Mesodermal cell (in vitro differentiated cells): Measurements from ENCODE around the gene EPHA2.
A peak's percentile ranks its signal among the peaks of the same experiment; 100 is the strongest.

ENCODE experiments used
- H3K27ac ChIP-seq: 2 replicates; pipeline ENCODE4 v1.7.0; 2013; ENCODE audit warnings: mild to moderate bottlenecking, low read depth, low read length, moderate library complexity; ENCODE audit not compliant: severe bottlenecking
- H3K36me3 ChIP-seq: 2 replicates; pipeline ENCODE4 v1.7.1; 2013; ENCODE audit warnings: mild to moderate bottlenecking, low read length, moderate library complexity; ENCODE audit not compliant: control insufficient read depth, insufficient read depth
- H3K4me1 ChIP-seq: one replicate; pipeline ENCODE4 v1.7.1; 2013; ENCODE audit warnings: mild to moderate bottlenecking, low read length; ENCODE audit not compliant: insufficient read depth, control insufficient read depth, poor library complexity, severe bottlenecking
- H3K4me3 ChIP-seq: 2 replicates; pipeline ENCODE4 v1.7.0; 2013; ENCODE audit warnings: low read length, control low read depth, mild to moderate bottlenecking; ENCODE audit not compliant: insufficient read depth, poor library complexity, severe bottlenecking; ENCODE audit errors: extremely low read depth
- H3K9me3 ChIP-seq: 2 replicates; pipeline ENCODE4 v1.7.1; 2013; ENCODE audit warnings: mild to moderate bottlenecking, low read length, moderate library complexity; ENCODE audit not compliant: control insufficient read depth
- WGBS, 2 experiments: methylation state at CpG; one replicate each; pipeline ENCODE4 v1.1.5; 2013; ENCODE audit warnings: missing lambda C conversion rate in 2 of 2; ENCODE audit not compliant: insufficient coverage in 2 of 2; 5-methylcytosine and 5-hydroxymethylcytosine counted together

The EPHA2 gene

DNA sequence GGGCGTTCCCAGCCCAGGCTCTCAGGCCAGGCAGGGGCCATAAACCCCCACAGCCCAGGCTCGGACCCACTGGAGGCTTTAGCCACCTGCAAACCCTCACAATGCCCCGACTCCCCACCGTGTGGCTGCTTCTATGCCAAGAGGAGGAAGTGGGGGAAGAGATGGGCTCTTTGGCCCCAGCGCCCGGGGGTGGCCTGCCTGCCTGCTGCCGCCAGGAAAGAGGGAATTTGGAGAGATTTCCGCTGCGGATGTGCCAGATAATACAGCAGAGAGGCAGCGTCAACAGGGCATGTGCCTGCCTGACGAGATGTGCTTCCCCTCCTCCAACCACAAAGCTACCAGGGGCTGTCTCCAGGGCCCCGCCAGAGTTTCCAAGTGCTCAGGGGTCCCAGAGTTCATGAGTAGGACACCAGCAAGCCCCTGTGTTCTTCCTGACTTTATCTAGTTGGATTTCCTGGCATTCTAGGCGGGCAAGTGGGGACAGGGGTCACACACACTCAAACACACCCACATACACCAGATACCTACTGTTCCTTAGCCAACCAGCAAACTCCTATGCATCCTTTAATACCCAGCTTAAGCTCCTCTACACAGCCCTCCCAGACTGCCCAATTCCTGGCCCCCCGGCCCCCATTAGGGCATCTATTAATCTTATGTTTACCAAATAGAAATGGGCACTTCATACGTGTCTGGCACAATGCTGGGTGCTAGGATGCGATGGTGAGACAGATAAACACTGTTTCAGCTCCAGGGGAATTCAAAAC is 14.1 kb downstream of the EPHA2 start:
- H3K27ac ChIP-seq = peak overlapping the region; percentile 59
- 80 to 87% methylated on average over 14 of the region's 16 CpGs for WGBS, 2 experiments
- no peaks in the 10 kb centered on the region for H3K9me3 ChIP-seq
- H3K36me3 ChIP-seq = peaks cover 92% of the 10 kb centered on the region
- peaks cover 78% of the 10 kb centered on the region for H3K4me1 ChIP-seq
- no peak overlapping the region for H3K4me3 ChIP-seq

DNA sequence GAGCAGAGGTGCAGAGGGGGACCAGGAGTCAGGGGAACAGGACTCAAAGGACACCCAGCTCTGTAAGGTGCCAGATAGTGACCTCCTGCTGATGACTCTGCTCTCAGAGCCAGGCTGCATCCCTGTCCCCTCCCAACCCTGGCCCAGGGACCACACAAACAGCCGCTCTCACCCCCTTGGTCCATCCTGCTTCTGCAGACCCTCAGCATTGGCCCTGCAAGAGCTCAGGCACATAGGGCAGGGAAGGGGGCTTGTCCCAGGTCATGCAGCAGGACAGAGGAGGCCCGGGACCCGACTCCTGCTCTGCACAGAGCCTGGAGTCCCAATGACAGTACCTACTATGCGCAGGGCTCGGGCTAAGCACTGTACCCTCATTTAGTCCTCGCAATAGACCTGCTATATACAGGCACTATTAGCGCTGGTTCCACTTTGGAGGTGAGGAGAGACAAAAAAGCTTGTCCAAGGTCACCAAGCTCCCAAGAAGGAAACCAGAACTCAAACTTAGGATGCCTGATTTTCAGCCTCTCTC is 15.7 kb downstream of the EPHA2 start:
- Histone ChIP-seq H3K27ac (peak overlapping the region; percentile 59), H3K9me3 (no peaks in the 10 kb centered on the region), H3K4me1 (peaks cover 65% of the 10 kb centered on the region), H3K36me3 (peaks cover 97% of the 10 kb centered on the region), H3K4me3 (no peak overlapping the region)
- 85 to 98% methylated on average over 6 to 7 of the region's 7 CpGs for WGBS, 2 experiments

DNA sequence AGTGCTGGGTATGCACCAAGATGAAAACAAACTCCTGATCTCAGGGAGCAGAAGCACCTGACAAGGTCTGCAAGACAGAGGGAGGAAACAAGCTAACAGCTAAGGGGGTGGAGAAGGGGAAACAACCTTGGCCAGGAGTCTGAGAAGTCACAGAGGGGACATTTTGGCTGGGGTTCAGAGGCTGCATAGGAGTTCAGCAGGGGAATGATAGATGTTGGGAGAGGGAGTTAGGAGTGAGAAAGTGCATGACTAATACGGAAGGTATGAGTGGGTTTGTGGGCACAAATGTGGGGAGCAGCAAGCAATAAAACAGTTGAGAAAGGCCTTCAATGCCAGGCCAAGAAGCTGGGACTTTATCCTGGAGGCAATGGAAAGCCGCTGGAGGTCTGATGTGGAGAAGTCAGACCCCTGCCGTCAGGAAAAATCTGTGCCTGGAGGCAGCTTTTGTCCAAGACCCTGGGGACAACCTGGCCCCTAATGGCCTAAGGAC is 16.4 kb downstream of the EPHA2 start:
- no peaks in the 10 kb centered on the region for H3K9me3 ChIP-seq
- H3K36me3 ChIP-seq = peaks cover 97% of the 10 kb centered on the region
- H3K27ac ChIP-seq = peak overlapping the region; percentile 59
- WGBS, 2 experiments = 65 to 73% methylated on average over 3 of the region's 3 CpGs
- no peak overlapping the region for H3K4me3 ChIP-seq
- peaks cover 63% of the 10 kb centered on the region for H3K4me1 ChIP-seq

DNA sequence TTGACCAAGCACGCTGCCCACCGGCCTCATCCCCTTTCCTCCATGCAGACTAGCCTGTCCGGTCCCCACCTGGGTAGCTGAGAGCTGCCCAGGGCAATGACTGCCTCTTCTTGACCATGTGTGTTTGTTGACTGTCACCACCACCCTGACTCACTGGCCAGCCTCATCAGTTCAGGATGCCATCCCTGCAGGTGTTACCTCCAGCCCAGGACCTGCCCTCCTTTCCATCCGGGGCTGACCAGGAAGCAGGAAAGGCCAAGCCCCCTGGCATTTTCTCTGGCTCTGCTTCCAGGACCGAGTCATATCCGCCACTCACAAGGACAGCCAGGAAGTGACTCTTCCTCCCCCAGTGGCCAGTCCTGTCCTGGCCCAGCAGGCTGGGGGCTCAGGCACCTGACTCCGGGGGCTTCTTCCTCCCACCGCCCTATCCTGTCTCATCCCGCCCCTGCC is 17.1 kb downstream of the EPHA2 start:
- H3K27ac ChIP-seq = peak overlapping the region; percentile 59
- WGBS, 2 experiments = 89 to 96% methylated on average over 7 to 8 of the region's 9 CpGs

DNA sequence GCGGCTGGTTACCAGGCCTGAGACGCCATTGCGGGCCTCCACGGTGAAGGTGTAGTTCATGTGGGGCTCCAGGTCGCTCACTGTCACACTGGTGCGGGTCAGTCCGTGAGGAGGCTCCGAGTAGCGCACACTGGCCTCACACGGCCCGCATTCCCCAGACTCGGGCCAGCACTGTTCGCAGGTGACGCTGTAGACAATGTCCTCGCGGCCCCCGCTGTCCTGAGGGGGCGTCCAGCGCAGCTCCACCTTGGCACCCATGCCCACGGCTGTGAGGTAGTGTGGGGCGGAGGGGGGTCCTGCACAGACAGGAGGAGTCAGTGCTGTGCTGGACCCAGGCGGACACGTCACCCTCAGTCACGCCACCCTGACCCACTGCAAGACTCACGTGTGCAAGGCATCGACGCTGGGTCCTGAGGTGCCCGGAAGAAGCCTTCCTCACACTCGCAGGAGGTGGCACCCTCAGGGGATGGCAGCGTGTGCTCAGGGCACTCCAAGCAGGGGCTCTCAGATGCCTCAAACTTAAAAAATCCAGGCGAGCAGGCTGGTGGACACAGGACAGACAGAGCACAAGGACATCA is 17.9 kb downstream of the EPHA2 start:
- Histone ChIP-seq H3K4me3 (no peak overlapping the region), H3K36me3 (peaks cover 97% of the 10 kb centered on the region), H3K9me3 (no peaks in the 10 kb centered on the region), H3K4me1 (peaks cover 52% of the 10 kb centered on the region), H3K27ac (no peak overlapping the region)
- 97% methylated on average over 30 to 31 of the region's 31 CpGs for WGBS, 2 experiments

More for the DNA sequence above, 17.1 kb downstream of the EPHA2 start:
- Histone ChIP-seq H3K4me1 (peaks cover 56% of the 10 kb centered on the region), H3K4me3 (no peak overlapping the region), H3K9me3 (no peaks in the 10 kb centered on the region), H3K36me3 (peaks cover 97% of the 10 kb centered on the region)

DNA sequence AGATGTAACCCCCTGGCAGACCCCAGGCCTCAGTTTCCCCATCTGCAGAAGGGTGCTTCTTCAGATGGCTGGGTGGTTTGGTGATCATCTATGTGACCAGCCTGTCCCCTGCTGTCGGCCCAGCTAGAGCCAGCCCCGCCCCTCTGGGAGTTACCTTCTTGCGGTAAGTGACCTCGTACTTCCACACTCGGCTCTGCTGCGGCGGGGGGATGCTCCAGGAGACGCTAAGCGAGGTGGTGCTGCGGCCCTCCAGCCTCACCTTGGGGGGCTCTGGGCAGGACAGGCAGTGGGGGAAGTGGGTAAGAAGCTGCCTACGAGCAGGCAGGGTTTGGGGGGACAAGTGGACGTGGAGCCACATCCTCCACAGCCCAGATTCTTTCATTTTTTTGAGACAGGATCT is 20.4 kb downstream of the EPHA2 start:
- Histone ChIP-seq H3K4me1 (peaks cover 27% of the 10 kb centered on the region), H3K4me3 (no peak overlapping the region), H3K27ac (no peak overlapping the region), H3K36me3 (peaks cover 97% of the 10 kb centered on the region), H3K9me3 (no peaks in the 10 kb centered on the region)
- WGBS, 2 experiments = 95 to 100% methylated on average over 8 of the region's 12 CpGs

DNA sequence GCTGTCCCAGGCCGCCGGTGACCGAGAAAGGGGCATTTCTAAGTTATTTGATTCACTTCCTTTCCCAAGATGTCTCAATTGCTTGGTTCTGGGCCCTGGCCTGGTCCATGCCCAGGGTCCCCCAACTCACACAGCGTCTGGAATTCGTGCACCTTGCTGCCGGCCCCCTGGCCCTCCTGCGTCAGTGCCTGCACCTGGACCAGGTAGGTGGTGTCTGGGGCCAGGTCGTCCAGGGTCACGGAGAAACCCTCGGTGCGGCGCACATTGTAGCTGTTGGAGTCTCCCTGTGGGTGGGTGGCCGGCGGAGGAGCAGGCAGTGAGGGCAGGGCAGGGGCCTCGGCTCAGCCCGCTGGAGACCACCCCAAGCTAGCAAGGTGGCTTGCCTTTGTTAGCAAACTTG is 21.0 kb downstream of the EPHA2 start:
- Histone ChIP-seq H3K27ac (no peak overlapping the region), H3K4me1 (peaks cover 21% of the 10 kb centered on the region), H3K4me3 (no peak overlapping the region), H3K9me3 (no peaks in the 10 kb centered on the region), H3K36me3 (peaks cover 97% of the 10 kb centered on the region)
- WGBS, 2 experiments = 95 to 98% methylated on average over 14 to 16 of the region's 16 CpGs

DNA sequence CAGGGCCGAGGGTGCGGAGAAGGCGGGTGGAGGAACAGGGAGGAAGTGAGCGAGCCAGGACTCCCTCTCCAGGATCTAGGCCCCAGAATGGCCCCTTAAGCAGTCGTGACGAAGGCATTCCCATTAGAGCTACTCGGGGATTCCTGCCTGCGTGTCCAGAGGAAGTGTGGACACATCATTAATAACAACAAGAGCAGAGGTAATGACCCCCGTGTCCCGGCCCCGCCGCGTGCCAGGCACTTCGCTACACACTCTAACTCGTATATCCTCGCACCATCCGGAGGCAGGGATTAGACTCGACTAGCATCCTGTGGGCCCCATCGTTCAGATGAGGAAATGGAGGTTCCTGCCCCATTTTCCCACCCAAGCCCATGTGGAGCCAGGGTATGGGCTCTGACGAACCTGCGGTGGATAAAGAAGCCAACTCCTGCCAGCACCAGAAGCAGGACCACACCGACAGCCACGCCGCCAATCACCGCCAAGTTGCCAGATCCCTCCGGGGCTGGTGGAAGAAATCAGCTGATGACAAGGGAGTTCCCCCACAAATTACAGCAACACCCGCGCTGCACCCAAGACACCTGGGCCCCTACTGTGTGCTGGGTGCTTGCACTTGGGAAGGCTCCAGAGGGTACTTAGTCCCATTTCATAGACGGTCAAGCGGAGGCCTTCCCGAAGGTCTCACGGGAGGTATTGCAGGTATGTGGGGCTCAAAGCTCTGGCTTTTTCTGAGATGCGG is 21.6 kb downstream of the EPHA2 start:
- Histone ChIP-seq H3K36me3 (peaks cover 97% of the 10 kb centered on the region), H3K9me3 (no peaks in the 10 kb centered on the region), H3K27ac (no peak overlapping the region), H3K4me3 (no peak overlapping the region), H3K4me1 (peaks cover 15% of the 10 kb centered on the region)
- 97 to 98% methylated on average over 26 to 32 of the region's 33 CpGs for WGBS, 2 experiments

DNA sequence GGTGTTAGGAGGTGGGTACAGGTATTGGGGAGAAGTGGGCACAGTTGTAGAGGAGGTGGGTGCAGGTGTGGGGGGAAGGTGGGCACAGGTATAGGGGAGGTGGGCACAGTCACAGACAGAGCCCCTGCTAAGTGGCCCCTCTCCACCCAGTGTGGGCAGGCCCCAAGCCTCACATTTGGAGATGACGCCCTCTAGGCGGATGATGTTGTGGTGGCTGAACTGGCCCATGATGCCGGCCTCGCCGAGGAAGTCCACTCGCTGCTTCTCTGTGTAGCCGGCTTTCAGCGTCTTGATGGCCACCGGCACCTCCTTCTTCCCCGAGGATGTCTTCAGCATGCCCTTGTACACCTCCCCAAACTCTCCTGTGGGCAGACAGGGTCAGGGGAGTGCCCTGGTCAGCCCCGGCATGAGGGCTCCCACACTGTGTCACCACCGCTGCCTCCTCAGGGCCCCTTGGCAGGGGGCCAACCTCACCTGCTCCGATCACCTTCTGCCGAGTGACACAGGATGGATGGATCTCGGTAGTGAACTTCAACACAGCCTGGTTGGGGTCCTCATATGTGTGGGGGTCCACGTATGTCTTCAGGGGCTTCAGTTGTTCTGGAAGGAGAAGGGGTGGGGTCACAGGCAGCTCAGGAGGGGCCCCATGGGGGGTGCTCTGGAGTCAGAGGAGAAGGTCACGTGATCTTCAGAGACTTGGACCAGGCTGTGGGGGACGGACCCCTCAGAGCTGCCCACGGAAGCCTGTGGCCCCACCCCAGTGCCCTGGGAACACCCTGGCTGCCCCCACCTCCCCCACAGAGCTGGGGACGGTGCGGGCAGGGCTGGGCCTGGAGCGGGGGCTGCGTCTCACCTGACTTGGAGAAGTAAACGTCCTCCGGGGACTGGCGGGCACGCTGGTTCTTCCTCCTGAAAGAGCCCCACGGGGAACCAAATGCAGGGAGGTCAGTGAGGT is 22.6 kb downstream of the EPHA2 start:
- WGBS, 2 experiments = 94 to 96% methylated on average over 24 to 28 of the region's 28 CpGs
- Histone ChIP-seq H3K36me3 (peaks cover 97% of the 10 kb centered on the region), H3K4me3 (no peak overlapping the region), H3K27ac (no peak overlapping the region), H3K4me1 (peaks cover 9% of the 10 kb centered on the region), H3K9me3 (no peaks in the 10 kb centered on the region)

DNA sequence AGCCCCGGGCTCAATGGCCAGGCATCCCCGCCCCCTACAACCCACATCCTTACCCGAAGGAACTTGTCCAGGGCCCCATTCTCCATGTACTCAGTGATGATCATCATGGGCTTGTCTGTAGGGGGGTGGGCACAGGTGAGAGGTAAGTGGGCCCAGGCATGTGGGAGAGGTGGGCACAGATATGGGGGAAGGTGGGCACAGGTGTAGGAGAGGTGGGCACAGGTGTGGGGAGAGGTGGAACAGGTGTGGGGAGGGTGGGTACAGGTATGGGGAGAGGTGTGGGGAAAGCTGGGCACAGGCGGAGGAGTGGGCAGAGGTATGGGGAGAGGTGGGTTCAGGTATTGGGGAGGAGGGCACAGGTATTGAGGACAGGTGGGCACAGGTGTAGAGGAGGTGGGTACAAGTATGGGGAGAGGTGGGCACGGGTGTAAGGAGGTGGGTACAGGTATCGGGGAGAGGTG is 23.5 kb downstream of the EPHA2 start:
- Histone ChIP-seq H3K36me3 (peaks cover 97% of the 10 kb centered on the region), H3K27ac (no peak overlapping the region), H3K4me3 (no peak overlapping the region), H3K4me1 (peaks cover 9% of the 10 kb centered on the region), H3K9me3 (no peaks in the 10 kb centered on the region)
- WGBS, 2 experiments = 100% methylated on average over 2 to 4 of the region's 6 CpGs
